Mesenchymal stem cell (in vitro differentiated cells and primary cell): Measurements from ENCODE around the gene MYG1.

ENCODE experiments used
- DNase-seq: peaks from one replicate; pipeline ENCODE4 v3.0.0-alpha.2; 2013
- H2AFZ ChIP-seq: one replicate; pipeline ENCODE4 v1.6.1; 2013; ENCODE audit warnings: low read depth, mild to moderate bottlenecking, control low read depth, inconsistent platforms, low read length, moderate library complexity
- H2AK5ac ChIP-seq: 2 replicates; pipeline ENCODE4 v1.6.1; 2013; ENCODE audit warnings: low read length, moderate library complexity, mild to moderate bottlenecking, inconsistent platforms; ENCODE audit not compliant: severe bottlenecking
- H2BK120ac ChIP-seq: one replicate; pipeline ENCODE4 v1.6.1; 2013; ENCODE audit warnings: low read depth, mild to moderate bottlenecking, inconsistent platforms, low read length, moderate library complexity
- H2BK12ac ChIP-seq, 2 experiments: one replicate each; pipeline ENCODE4 v1.6.1; 2013; ENCODE audit warnings: inconsistent platforms in 2 of 2, low read length in 2 of 2, mild to moderate bottlenecking in 2 of 2, moderate library complexity in 2 of 2, control low read depth in 1 of 2
- H2BK15ac ChIP-seq: one replicate; pipeline ENCODE4 v1.6.1; 2013; ENCODE audit warnings: mild to moderate bottlenecking, low read depth, inconsistent platforms; ENCODE audit not compliant: poor library complexity, severe bottlenecking
- H2BK5ac ChIP-seq: 2 replicates; pipeline ENCODE4 v1.6.1; 2013; ENCODE audit warnings: low read depth, mild to moderate bottlenecking, low read length, control low read depth, inconsistent platforms; ENCODE audit not compliant: poor library complexity, severe bottlenecking
- H3K14ac ChIP-seq, 2 experiments: one replicate each; pipeline ENCODE4 v1.6.1; 2013; ENCODE audit warnings: inconsistent platforms in 2 of 2, low read length in 2 of 2, control low read depth in 1 of 2, mild to moderate bottlenecking in 1 of 2, moderate library complexity in 1 of 2
- H3K18ac ChIP-seq, 2 experiments: one replicate each; pipeline ENCODE4 v1.6.1; 2013; ENCODE audit warnings: inconsistent platforms in 2 of 2, low read length in 2 of 2, control low read depth in 1 of 2, low read depth in 1 of 2, mild to moderate bottlenecking in 1 of 2
- H3K23ac ChIP-seq, 2 experiments: one replicate each; pipeline ENCODE4 v1.6.1; 2013; ENCODE audit warnings: inconsistent platforms in 2 of 2, low read length in 2 of 2, mild to moderate bottlenecking in 2 of 2, moderate library complexity in 2 of 2, control low read depth in 1 of 2
- H3K27ac ChIP-seq: 2 replicates; pipeline ENCODE4 v1.5.1; 2013; ENCODE audit warnings: mild to moderate bottlenecking, moderate library complexity, low read length, control low read depth, inconsistent platforms; ENCODE audit not compliant: poor library complexity, severe bottlenecking
- H3K27me3 ChIP-seq, 2 experiments: 2 replicates each; pipeline versions ENCODE4 v1.6.1 to v1.7.0; 2013; ENCODE audit warnings: low read length in 2 of 2, mild to moderate bottlenecking in 2 of 2, moderate library complexity in 2 of 2, control low read depth in 1 of 2, inconsistent platforms in 1 of 2; ENCODE audit not compliant: control insufficient read depth in 1 of 2, insufficient read depth in 1 of 2
- H3K36me3 ChIP-seq, 2 experiments: 2 replicates each; pipeline versions ENCODE4 v1.6.1 to v1.7.0; 2013; ENCODE audit warnings: low read length in 2 of 2, control low read depth in 1 of 2, inconsistent platforms in 1 of 2, low read depth in 1 of 2, mild to moderate bottlenecking in 1 of 2; ENCODE audit not compliant: insufficient read depth in 2 of 2, control insufficient read depth in 1 of 2
- H3K4ac ChIP-seq, 2 experiments: one replicate each; pipeline ENCODE4 v1.6.1; 2013; ENCODE audit warnings: inconsistent platforms in 2 of 2, low read length in 2 of 2, mild to moderate bottlenecking in 2 of 2, moderate library complexity in 2 of 2, control low read depth in 1 of 2, low read depth in 1 of 2
- H3K4me1 ChIP-seq: 2 replicates; pipeline ENCODE4 v1.6.1; 2013; ENCODE audit warnings: low read depth, low read length, control low read depth; ENCODE audit not compliant: control insufficient read depth, insufficient read depth
- H3K4me2 ChIP-seq: 2 replicates; pipeline ENCODE4 v1.6.1; 2013; ENCODE audit warnings: low read length, mild to moderate bottlenecking, inconsistent platforms; ENCODE audit not compliant: poor library complexity, severe bottlenecking
- H3K4me3 ChIP-seq, 2 experiments: 2 replicates each; pipeline versions ENCODE4 v1.5.1 to v1.7.0; 2013; ENCODE audit warnings: low read length in 2 of 2, mild to moderate bottlenecking in 2 of 2, control low read depth in 1 of 2, low read depth in 1 of 2; ENCODE audit not compliant: insufficient read depth in 1 of 2
- H3K79me1 ChIP-seq: replicated peaks from 2 replicates; pipeline ENCODE4 v1.6.1; 2013; ENCODE audit warnings: mild to moderate bottlenecking, control low read depth, low read length, inconsistent platforms; ENCODE audit not compliant: poor library complexity, severe bottlenecking
- H3K9ac ChIP-seq: 2 replicates; pipeline ENCODE4 v1.7.0; 2013; ENCODE audit warnings: mild to moderate bottlenecking, low read length, moderate library complexity
- H3K9me3 ChIP-seq: 2 replicates; pipeline ENCODE4 v1.7.0; 2013; ENCODE audit warnings: mild to moderate bottlenecking, low read length; ENCODE audit not compliant: control insufficient read depth
- H4K8ac ChIP-seq: one replicate; pipeline ENCODE4 v1.6.1; 2013; ENCODE audit warnings: inconsistent platforms, mild to moderate bottlenecking, low read length, moderate library complexity
- H4K91ac ChIP-seq: one replicate; pipeline ENCODE4 v1.6.1; 2013; ENCODE audit warnings: mild to moderate bottlenecking, low read length, inconsistent platforms
- WGBS: methylation state at CpG from one replicate; pipeline ENCODE4 v1.1.7; 2013; ENCODE audit warnings: mixed read lengths; 5-methylcytosine and 5-hydroxymethylcytosine counted together

Gene MYG1

GRCh38 chr12:53353257-53353655 is 53.8 kb downstream of the MYG1 start:
- Histone ChIP-seq H3K4me1 (no peaks in the 10 kb centered on the region), H3K36me3 (no peaks in the 10 kb centered on the region), H3K18ac (no peak overlapping the region), H2AFZ (no peak overlapping the region), H3K27me3 (no peaks in the 10 kb centered on the region), H3K9ac (no peak overlapping the region), H3K79me1 (no peaks in the 10 kb centered on the region), H4K8ac (no peak overlapping the region), H3K4me3 (no peak overlapping the region), H2BK120ac (no peak overlapping the region), H3K4ac (no peak overlapping the region), H2BK5ac (no peak overlapping the region), H4K91ac (no peak overlapping the region), H3K23ac (no peak overlapping the region), H3K27ac (no peak overlapping the region), H2BK12ac (no peak overlapping the region), H2AK5ac (no peak overlapping the region), H3K4me2 (no peak overlapping the region), H3K9me3 (no peaks in the 10 kb centered on the region), H2BK15ac (no peak overlapping the region), H3K14ac (no peak overlapping the region)
- 92% methylated on average over 5 of the region's 5 CpGs for WGBS
- no peak for DNase-seq

- H3K4me2 ChIP-seq, result no peak overlapping the region
- WGBS, result 79% methylated on average over 3 of the region's 3 CpGs
- no peak overlapping the region for H3K18ac ChIP-seq
- no peak overlapping the region for H3K4ac ChIP-seq
- H3K79me1 ChIP-seq, result no peaks in the 10 kb centered on the region
- H2BK5ac ChIP-seq, result no peak overlapping the region
- no peak overlapping the region for H2BK12ac ChIP-seq
- H3K4me1 ChIP-seq, result no peaks in the 10 kb centered on the region
- no peak overlapping the region for H4K91ac ChIP-seq
- H3K9ac ChIP-seq, result no peak overlapping the region
- H3K23ac ChIP-seq, result no peak overlapping the region
- H3K36me3 ChIP-seq, result no peaks in the 10 kb centered on the region
- no peak overlapping the region for H3K4me3 ChIP-seq
- no peak overlapping the region for H3K14ac ChIP-seq
- no peak overlapping the region for H4K8ac ChIP-seq
- H2BK15ac ChIP-seq, result no peak overlapping the region
- H3K27me3 ChIP-seq, result no peaks in the 10 kb centered on the region
- no peaks in the 10 kb centered on the region for H3K9me3 ChIP-seq
- no peak overlapping the region for H2AFZ ChIP-seq
- DNase-seq, result no peak
- H2BK120ac ChIP-seq, result no peak overlapping the region
- no peak overlapping the region for H2AK5ac ChIP-seq
- H3K27ac ChIP-seq, result no peak overlapping the region
Observed at GRCh38 chr12:53355121-53355520, 55.6 kb downstream of the MYG1 start.
